VCaP (cell line): Measurements from ENCODE around the gene KANSL1.

Experiments used
- H3K27ac ChIP-seq: fragments of 450-650 bp; 2 replicates; pipeline ENCODE4 v1.5.1; 2017
- TF ChIP-seq, protein P1 (sequence below): fragments of 450-650 bp; conservative IDR thresholded peaks from 2 replicates; pipeline ENCODE4 v1.5.1; 2017; ENCODE audit warnings: mild to moderate bottlenecking, moderate library complexity

Gene KANSL1

DNA sequence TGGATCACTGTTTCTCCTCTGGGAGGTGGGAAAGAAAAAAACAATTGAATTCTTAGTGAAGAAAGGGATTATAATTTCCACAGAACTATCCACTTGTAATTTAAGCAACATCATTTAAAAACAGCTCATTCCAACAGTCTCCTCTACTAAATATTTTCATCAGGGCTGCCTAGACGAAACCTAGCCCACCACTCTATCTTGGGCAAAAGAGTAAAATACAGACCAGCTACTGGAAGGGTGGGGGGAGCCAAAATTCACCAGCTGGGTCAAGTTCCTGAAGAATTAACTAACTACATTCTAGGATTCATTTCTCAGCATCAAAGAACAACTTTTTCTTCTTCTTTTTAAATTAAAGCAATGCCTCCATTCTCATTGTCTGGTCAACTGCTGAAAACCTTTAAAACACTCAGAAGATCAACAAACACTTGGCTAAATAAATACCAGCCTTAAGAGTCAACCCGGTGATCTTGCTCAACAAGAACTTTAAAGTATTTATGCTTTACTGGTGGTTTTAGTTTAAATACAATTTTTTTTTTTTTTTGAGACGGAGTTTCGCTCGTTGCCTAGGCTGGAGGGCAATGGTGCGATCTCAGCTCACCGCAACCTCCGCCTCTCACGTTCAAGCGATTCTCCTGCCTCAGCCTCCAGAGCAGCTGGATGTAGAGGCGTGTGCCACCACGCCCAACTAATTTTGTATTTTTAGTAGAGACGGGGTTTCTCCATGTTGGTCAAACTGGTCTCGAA lies 25.2 kb downstream of the KANSL1 start:
- TF ChIP-seq, protein P1, sequence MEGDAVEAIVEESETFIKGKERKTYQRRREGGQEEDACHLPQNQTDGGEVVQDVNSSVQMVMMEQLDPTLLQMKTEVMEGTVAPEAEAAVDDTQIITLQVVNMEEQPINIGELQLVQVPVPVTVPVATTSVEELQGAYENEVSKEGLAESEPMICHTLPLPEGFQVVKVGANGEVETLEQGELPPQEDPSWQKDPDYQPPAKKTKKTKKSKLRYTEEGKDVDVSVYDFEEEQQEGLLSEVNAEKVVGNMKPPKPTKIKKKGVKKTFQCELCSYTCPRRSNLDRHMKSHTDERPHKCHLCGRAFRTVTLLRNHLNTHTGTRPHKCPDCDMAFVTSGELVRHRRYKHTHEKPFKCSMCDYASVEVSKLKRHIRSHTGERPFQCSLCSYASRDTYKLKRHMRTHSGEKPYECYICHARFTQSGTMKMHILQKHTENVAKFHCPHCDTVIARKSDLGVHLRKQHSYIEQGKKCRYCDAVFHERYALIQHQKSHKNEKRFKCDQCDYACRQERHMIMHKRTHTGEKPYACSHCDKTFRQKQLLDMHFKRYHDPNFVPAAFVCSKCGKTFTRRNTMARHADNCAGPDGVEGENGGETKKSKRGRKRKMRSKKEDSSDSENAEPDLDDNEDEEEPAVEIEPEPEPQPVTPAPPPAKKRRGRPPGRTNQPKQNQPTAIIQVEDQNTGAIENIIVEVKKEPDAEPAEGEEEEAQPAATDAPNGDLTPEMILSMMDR, result no peak
- H3K27ac ChIP-seq, result peak overlapping the region; percentile 66

DNA sequence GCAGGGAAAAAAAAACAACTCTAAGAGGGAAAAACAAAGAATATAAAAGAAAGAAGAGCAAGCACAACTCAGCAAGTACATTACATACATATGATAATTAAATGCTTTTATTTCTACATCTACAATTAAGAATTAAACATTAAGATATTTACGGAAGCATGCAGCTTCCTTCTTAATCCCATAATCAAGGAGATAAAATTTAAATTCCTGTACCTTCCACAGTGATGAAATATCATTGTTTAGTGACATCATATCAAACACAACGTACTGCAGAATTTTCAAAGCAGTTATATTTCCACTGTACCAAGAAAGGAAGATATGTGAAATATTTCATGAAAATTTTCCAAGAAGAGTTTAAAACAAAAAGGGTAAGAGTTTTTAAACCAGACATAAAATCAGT lies 26.0 kb downstream of the KANSL1 start:
- TF ChIP-seq, protein P1, result no peak
- peak overlapping the region; percentile 66 for H3K27ac ChIP-seq

DNA sequence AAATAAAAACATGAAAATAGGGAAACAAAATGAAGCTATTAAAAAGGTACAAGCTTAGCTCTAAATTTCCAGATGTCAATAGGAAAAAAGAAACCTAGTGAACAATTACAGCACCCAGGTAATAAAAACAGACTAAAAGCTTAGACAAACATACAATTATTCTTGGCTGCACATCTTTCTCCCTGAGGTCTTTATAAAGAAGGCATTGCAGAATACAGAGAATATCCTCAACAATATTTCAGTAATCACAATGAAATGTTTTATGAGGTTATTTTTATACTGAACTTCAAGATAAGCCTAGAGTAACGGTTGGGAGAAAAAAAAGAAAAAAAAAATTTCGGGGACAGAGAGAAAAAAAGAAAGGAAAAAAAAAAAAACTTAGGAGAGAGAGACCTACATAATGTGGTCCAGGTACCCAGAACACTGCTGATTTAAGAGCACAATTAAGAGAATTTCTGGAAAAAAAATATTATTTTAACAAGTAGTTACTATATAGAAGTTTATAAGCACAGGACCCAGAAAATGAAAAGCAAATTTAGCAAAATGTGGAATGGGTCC lies 26.5 kb downstream of the KANSL1 start:
- peak overlapping the region; percentile 66 for H3K27ac ChIP-seq
- TF ChIP-seq, protein P1, result no peak

DNA sequence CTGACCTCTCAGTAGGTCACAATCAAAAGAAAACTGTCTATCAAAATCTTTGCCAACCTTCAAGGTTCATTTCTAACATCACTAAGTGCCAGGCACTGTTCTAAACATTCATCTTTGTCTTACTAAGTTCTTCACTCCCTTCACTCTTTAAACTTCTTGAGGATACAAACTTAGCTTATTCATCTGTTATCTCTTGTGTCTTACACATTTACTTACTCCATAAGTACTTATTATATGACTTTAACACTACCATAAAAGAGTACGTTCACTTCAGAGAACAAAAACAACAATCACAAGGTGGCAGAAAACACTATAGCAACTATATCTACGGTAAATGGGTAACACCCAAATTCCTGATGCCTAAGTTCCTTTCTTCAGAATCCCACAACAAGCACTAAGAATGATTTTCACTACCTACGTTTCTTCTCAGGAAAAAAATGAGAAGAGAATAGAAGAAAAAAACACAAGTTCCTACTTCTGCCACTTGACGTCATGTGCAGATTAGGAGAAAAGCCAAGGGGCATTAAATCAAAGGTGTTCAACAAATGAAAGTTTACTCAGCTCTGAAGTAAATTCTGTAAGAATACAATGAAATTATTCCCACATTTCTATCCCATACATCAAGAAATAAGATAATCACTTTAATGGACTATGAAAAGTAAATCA lies 29.2 kb downstream of the KANSL1 start:
- H3K27ac ChIP-seq, result no peak overlapping the region

DNA sequence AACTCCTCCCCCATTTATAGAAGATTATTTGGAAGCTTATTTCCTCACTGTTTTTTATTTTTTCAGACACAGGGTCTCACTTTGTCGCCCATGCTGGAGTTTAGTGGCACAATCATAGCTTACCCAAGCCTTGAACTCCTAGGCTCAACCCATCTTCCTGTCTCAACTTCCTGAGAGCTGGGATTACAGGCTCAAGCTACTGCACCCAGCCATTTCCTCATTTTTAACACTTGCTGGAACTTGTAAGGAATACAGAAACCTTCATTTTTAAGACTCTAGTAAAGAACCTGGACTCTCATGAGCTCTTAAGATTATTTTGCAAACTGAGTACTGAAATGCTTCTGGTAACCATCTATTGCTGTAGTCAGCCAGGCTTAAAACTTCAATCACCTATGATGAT lies 29.9 kb downstream of the KANSL1 start:
- TF ChIP-seq, protein P1, result no peak
- no peak overlapping the region for H3K27ac ChIP-seq

More for the DNA sequence above, 29.2 kb downstream of the KANSL1 start:
- TF ChIP-seq, protein P1, result no peak

DNA sequence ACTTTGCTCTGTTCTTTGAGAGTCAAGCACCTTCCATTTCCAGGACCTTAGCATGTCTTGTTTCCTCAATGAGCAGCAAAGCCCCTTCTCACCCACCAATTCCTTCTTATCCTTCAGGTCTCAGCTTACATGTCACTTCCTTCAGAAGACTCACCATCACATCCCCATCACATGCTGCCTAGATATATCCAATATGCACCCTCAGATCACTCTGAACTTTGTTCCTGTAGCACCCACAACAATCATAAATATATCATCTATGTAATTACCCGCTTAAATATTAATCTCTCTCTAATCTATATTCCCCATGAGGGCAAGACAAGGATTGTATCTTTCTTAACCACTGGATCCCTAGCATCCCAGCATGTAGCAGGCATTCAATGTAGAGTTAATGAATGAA lies 30.4 kb downstream of the KANSL1 start:
- TF ChIP-seq, protein P1, result no peak
- H3K27ac ChIP-seq, result no peak overlapping the region

DNA sequence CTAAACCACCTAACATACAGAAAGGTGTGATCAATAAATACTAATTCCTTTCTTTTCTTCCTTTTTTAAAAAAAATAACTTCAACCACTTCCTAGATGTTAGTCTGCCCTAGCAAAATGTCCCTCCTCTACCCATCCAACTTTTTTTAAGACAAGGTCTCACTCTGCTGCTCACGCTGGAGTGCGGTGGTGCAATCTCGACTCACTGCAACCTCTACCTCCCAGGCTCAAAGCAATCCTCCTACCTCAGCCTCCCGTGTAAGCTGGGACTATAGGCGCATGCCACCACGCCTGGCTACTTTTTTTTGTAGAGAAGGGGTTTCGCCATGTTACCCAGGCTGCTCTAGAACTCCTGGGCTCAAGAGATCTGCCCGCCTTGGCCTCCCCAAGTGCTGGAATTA lies 33.1 kb downstream of the KANSL1 start:
- no peak overlapping the region for H3K27ac ChIP-seq
- TF ChIP-seq, protein P1, result no peak
